WTC11 (cell line): Measurements from ENCODE around the gene CBLB. TPM values are rescaled to one million over a fixed set of nuclear protein-coding genes. Genes with fewer than 3 reads are reported as not detected.

Experiments used
- ATAC-seq: fragments of 200-7000 bp; cut with Tn5 transposase; 2 replicates; pipeline ENCODE4 v1.10.0; 2021; ENCODE audit warnings: mild to moderate bottlenecking, moderate library complexity
- CTCF ChIA-PET: fragments of 300-600 bp; sonication (Branson Sonifier 250); formaldehyde crosslinking; loops from one replicate; lab custom pipeline; 2021; ENCODE audit warnings: antibody characterized with exemption; lab: Charles Lee
- POLR2A ChIA-PET: fragments of 350-600 bp; sonication (Branson Sonifier 250); formaldehyde crosslinking; loops from one replicate; lab custom pipeline; 2021; ENCODE audit warnings: antibody characterized with exemption; lab: Charles Lee
- DNase-seq: peaks from one replicate; pipeline ENCODE4 v3.0.0; 2021; ENCODE audit warnings: low spot score
- H3K27ac Mint-ChIP-seq: 2 replicates; pipeline ENCODE4 v1.8.0; 2021; ENCODE audit warnings: mixed read lengths
- H3K27me3 Mint-ChIP-seq: 2 replicates; pipeline ENCODE4 v1.8.0; 2021; ENCODE audit warnings: low read depth, mild to moderate bottlenecking, moderate library complexity, mixed read lengths
- H3K36me3 Mint-ChIP-seq: 2 replicates; pipeline ENCODE4 v1.8.0; 2021; ENCODE audit warnings: mixed read lengths
- H3K4me1 Mint-ChIP-seq: 2 replicates; pipeline ENCODE4 v1.8.0; 2022; ENCODE audit warnings: mixed read lengths
- H3K4me3 Mint-ChIP-seq: 2 replicates; pipeline ENCODE4 v1.8.0; 2021; ENCODE audit warnings: mild to moderate bottlenecking, moderate library complexity, mixed read lengths
- H3K9me3 Mint-ChIP-seq: 2 replicates; pipeline ENCODE4 v1.8.0; 2021; ENCODE audit warnings: mixed read lengths
- CBFB ChIP-seq: sonication (generic); formaldehyde crosslinking; IDR thresholded peaks from 2 replicates; pipeline ENCODE4 v1.8.1; 2022; ENCODE audit warnings: mild to moderate bottlenecking, low read depth, missing genetic modification reagents
- CREM ChIP-seq: sonication (generic); formaldehyde crosslinking; IDR thresholded peaks from 2 replicates; pipeline ENCODE4 v1.8.1; 2022; ENCODE audit warnings: mild to moderate bottlenecking, missing genetic modification reagents, moderate library complexity
- FOXP1 ChIP-seq: sonication (generic); formaldehyde crosslinking; IDR thresholded peaks from 2 replicates; pipeline ENCODE4 v1.8.0; 2022; ENCODE audit warnings: missing genetic modification reagents, mild to moderate bottlenecking, moderate library complexity, borderline replicate concordance
- IRF2 ChIP-seq: sonication (generic); formaldehyde crosslinking; IDR thresholded peaks from 2 replicates; pipeline ENCODE4 v1.8.0; 2022; ENCODE audit warnings: low read depth, missing genetic modification reagents, borderline replicate concordance
- MYBL2 ChIP-seq: sonication (generic); formaldehyde crosslinking; IDR thresholded peaks from 2 replicates; pipeline ENCODE4 v1.8.1; 2023; ENCODE audit warnings: mild to moderate bottlenecking, moderate library complexity, missing genetic modification reagents
- TCF7 ChIP-seq: sonication (generic); formaldehyde crosslinking; IDR thresholded peaks from 2 replicates; pipeline ENCODE4 v1.8.0; 2022; ENCODE audit warnings: mild to moderate bottlenecking, low read depth, missing genetic modification reagents, moderate library complexity
- TEAD1 ChIP-seq: sonication (generic); formaldehyde crosslinking; IDR thresholded peaks from 2 replicates; pipeline ENCODE4 v1.8.0; 2022; ENCODE audit warnings: mild to moderate bottlenecking, missing genetic modification reagents
- ZNF121 ChIP-seq: sonication (generic); formaldehyde crosslinking; IDR thresholded peaks from 2 replicates; pipeline ENCODE4 v1.8.0; 2023; ENCODE audit warnings: missing genetic modification reagents
- ZNF263 ChIP-seq: sonication (generic); formaldehyde crosslinking; IDR thresholded peaks from 2 replicates; pipeline ENCODE4 v1.8.1; 2022; ENCODE audit warnings: low read depth, mild to moderate bottlenecking, moderate library complexity, missing genetic modification reagents
- total RNA-seq: library from RNA; stranded (reverse); gene quantifications from 3 replicates; pipeline ENCODE4 v1.2.3, GENCODE V29; 2021
- TF ChIP-seq, protein P1 (sequence below): fragments of 250-450 bp; sonication (Bioruptor Pico); IDR thresholded peaks from 2 replicates; pipeline ENCODE4 v1.9.0; 2021; ENCODE audit warnings: mild to moderate bottlenecking
- TF ChIP-seq, protein P2 (sequence below): fragments of 250-450 bp; sonication (Bioruptor Pico); IDR thresholded peaks from 2 replicates; pipeline ENCODE4 v1.8.0; 2021; ENCODE audit warnings: mild to moderate bottlenecking
- TF ChIP-seq, protein P3 (sequence below): fragments of 250-450 bp; sonication (Bioruptor Pico); conservative IDR thresholded peaks from 2 replicates; pipeline ENCODE4 v1.9.0; 2021; ENCODE audit warnings: mild to moderate bottlenecking
- TF ChIP-seq, protein P4 (sequence below): sonication (generic); formaldehyde crosslinking; IDR thresholded peaks from 2 replicates; pipeline ENCODE4 v1.8.1; 2022; ENCODE audit warnings: mild to moderate bottlenecking, moderate library complexity, missing genetic modification reagents
- TF ChIP-seq, protein P5 (sequence below): sonication (generic); formaldehyde crosslinking; IDR thresholded peaks from 2 replicates; pipeline ENCODE4 v1.8.1; 2023; ENCODE audit warnings: mild to moderate bottlenecking, moderate library complexity, missing genetic modification reagents
- TF ChIP-seq, protein P6 (sequence below): sonication (generic); formaldehyde crosslinking; IDR thresholded peaks from 2 replicates; pipeline ENCODE4 v1.8.0; 2023; ENCODE audit warnings: missing genetic modification reagents

Gene CBLB
- total RNA-seq, 1 experiment from 2014 or later = 19.8 TPM

DNA sequence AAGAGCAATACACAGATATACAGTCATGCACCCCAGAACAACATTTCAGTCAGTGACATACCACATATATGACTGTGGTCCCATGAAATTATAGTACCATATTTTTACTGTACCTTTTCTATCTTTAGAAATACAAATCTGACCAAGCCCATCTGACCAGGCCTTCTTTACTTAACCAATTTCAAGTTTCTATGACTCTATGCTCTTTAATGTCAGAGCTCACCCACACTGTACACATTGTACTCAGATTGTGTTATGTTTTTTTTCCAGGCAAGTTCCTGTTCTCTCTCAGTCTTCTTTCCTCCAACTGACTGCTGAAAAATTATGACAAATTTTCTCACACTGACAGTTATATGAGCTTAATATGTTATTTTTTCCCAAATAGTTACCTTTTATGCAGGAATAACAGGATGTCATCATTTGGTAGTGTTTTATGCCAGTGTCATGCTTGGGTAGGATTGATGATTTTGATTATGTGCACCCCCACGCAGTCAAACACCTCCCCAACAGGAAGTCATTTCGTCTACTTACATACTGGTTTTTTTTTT, 8.0 kb upstream of the CBLB start (continued):
- TF ChIP-seq, protein P1, sequence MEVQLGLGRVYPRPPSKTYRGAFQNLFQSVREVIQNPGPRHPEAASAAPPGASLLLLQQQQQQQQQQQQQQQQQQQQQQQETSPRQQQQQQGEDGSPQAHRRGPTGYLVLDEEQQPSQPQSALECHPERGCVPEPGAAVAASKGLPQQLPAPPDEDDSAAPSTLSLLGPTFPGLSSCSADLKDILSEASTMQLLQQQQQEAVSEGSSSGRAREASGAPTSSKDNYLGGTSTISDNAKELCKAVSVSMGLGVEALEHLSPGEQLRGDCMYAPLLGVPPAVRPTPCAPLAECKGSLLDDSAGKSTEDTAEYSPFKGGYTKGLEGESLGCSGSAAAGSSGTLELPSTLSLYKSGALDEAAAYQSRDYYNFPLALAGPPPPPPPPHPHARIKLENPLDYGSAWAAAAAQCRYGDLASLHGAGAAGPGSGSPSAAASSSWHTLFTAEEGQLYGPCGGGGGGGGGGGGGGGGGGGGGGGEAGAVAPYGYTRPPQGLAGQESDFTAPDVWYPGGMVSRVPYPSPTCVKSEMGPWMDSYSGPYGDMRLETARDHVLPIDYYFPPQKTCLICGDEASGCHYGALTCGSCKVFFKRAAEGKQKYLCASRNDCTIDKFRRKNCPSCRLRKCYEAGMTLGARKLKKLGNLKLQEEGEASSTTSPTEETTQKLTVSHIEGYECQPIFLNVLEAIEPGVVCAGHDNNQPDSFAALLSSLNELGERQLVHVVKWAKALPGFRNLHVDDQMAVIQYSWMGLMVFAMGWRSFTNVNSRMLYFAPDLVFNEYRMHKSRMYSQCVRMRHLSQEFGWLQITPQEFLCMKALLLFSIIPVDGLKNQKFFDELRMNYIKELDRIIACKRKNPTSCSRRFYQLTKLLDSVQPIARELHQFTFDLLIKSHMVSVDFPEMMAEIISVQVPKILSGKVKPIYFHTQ (CRISPR knock-in tag) = no peak
- no peak for TF ChIP-seq ZNF121 (CRISPR knock-in tag)
- TF ChIP-seq ZNF263 (CRISPR knock-in tag) = no peak

DNA sequence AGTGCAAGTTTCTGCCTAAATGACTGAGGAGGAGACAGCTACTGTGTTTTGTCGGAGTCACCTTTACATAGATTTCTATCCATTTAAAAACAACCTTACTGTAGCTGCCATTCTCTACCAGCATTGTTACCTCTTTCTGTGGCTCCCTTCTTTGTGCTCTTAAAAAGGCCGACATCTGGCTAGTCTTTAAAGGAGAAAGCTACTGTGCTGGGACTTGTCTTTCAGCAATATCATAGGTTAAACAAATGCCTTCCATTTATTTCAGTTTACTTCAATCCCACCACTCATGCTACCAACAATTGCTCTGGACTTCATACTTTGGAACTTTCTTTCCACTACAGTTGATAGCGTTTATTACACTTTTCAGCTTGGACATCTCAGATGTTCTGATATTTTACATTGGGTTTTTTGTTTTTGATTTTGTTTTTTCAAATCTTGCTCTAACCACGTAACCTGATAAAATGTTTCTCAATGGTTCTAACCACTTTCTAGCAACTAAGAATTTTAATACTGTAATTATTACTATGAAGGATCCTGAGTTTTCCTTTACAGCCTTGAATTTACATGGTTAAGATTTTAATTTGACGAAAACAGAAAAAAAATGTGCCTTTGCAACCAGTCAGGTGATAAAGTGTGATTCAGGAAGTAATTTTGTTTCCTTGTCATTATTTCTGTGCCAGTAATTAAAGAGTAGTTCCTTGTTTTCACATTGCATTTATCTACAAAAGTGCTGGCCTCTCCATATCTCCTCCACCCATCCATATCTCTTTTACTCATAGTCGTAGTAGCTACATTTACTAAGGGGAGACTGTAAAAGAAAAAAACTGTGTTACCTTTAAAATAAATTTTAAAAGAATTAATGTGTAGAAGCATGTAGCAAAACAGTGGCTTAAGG, 1.3 kb upstream of the CBLB start:
- ChIA-PET POLR2A (no interaction called here), CTCF (no interaction called here)
- Mint-ChIP-seq H3K36me3 (peaks cover 4% of the 10 kb centered on the region; the same call in 1 of the 2 replicates), H3K27me3 (no peaks in the 10 kb centered on the region), H3K4me1 (peaks cover 28% of the 10 kb centered on the region), H3K9me3 (no peaks in the 10 kb centered on the region), H3K27ac (peak overlapping the region; percentile 99), H3K4me3 (peak overlapping the region; percentile 100)
- DNase-seq (no peak), ATAC-seq (no peak)
- no peak for TF ChIP-seq IRF2 (CRISPR knock-in tag)
- TF ChIP-seq, protein P2, sequence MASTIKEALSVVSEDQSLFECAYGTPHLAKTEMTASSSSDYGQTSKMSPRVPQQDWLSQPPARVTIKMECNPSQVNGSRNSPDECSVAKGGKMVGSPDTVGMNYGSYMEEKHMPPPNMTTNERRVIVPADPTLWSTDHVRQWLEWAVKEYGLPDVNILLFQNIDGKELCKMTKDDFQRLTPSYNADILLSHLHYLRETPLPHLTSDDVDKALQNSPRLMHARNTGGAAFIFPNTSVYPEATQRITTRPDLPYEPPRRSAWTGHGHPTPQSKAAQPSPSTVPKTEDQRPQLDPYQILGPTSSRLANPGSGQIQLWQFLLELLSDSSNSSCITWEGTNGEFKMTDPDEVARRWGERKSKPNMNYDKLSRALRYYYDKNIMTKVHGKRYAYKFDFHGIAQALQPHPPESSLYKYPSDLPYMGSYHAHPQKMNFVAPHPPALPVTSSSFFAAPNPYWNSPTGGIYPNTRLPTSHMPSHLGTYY (CRISPR knock-in tag) = no peak
- TF ChIP-seq TCF7 (CRISPR knock-in tag) = no peak
- TF ChIP-seq TEAD1 (CRISPR knock-in tag) = no peak

DNA sequence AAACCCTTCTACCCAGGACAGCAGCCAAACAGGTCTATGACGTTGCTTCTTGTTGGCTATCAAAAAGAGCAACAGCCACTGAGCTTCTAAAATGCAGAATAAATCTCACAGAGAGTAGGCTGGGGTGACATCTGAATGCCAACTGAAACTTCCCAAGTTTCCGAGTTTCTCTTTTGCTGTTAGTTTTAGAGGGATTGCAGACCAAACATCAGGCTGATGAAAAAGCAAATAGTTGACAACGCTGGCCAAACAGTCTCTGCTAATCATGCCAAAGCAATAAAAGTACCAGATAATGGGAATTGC, 670 bp upstream of the CBLB start:
- CTCF ChIA-PET = no interaction called here
- Mint-ChIP-seq H3K36me3 (peaks cover 6% of the 10 kb centered on the region), H3K4me1 (peaks cover 28% of the 10 kb centered on the region), H3K4me3 (peak overlapping the region; percentile 100), H3K27ac (peak overlapping the region; percentile 99)
- DNase-seq (no peak), ATAC-seq (no peak)
- TF ChIP-seq, protein P3, sequence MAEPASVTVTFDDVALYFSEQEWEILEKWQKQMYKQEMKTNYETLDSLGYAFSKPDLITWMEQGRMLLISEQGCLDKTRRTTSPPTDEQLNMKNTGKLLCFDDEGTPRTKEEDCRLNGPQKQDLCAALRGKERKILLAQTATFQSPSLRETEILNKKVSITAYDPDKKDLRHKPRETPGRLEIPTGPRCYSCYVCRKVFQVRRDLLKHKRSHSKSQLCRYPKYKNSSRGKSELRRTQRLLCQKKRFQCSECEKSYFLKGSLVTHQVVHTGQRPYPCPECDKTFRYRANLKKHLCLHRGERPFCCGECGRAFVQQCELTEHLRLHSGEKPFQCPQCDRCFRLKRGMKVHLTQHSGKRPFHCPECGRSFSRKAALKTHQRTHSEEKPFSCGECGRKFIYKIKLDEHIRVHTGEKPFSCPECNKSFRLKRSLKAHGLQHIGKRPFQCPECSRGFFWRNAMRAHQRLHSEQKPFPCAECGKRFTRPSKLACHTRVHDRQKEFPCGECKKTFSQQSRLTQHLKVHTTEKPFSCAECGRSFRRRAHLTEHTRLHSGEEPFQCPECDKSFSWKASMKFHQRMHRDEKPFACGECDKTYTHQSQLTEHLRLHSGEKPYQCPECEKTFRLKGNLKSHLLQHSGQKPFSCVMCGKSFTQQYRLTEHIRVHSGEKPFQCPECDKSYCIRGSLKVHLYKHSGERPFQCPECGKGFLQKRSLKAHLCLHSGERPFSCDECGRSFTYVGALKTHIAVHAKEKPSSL (CRISPR knock-in tag) = no peak
- 0 out of 2 replicates have a peak, but pooled peaks have one; percentile 29 for TF ChIP-seq CREM (CRISPR knock-in tag)
- TF ChIP-seq, all 79 proteins: peak for 1
- no peaks in the 10 kb centered on the region for H3K27me3 Mint-ChIP-seq
- H3K9me3 Mint-ChIP-seq = no peaks in the 10 kb centered on the region
- POLR2A ChIA-PET = no interaction called here

DNA sequence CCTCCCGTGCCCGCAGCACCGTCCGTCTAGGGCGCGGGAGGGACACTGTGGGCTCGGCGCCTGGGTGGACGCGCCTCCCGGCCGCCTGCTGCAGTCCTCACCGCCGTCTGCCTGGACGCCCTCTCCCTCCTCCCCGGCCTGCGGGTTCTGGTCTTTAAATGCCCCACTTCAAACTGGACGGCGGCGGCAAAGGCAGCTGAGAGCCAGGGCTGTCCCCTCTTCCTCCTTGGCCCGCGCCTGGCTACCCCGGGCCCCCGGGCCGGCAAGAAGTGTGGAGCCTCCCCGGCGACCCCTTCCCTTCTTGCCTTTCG, 426 bp downstream of the CBLB start:
- peaks cover 9% of the 10 kb centered on the region for H3K36me3 Mint-ChIP-seq
- H3K4me3 Mint-ChIP-seq = peak overlapping the region; percentile 100
- TF ChIP-seq FOXP1 (CRISPR knock-in tag) (peak; percentile 56; the same call in 1 of the 2 replicates), ZNF263 (CRISPR knock-in tag) (peak; percentile 74; the same call in 1 of the 2 replicates), CBFB (CRISPR knock-in tag) (no peak), MYBL2 (CRISPR knock-in tag) (0 out of 2 replicates have a peak, but pooled peaks have one; percentile 32)
- TF ChIP-seq, protein P4, sequence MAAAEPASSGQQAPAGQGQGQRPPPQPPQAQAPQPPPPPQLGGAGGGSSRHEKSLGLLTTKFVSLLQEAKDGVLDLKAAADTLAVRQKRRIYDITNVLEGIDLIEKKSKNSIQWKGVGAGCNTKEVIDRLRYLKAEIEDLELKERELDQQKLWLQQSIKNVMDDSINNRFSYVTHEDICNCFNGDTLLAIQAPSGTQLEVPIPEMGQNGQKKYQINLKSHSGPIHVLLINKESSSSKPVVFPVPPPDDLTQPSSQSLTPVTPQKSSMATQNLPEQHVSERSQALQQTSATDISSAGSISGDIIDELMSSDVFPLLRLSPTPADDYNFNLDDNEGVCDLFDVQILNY = 0 out of 2 replicates have a peak, but pooled peaks have one; percentile 20
- TF ChIP-seq, protein P5, sequence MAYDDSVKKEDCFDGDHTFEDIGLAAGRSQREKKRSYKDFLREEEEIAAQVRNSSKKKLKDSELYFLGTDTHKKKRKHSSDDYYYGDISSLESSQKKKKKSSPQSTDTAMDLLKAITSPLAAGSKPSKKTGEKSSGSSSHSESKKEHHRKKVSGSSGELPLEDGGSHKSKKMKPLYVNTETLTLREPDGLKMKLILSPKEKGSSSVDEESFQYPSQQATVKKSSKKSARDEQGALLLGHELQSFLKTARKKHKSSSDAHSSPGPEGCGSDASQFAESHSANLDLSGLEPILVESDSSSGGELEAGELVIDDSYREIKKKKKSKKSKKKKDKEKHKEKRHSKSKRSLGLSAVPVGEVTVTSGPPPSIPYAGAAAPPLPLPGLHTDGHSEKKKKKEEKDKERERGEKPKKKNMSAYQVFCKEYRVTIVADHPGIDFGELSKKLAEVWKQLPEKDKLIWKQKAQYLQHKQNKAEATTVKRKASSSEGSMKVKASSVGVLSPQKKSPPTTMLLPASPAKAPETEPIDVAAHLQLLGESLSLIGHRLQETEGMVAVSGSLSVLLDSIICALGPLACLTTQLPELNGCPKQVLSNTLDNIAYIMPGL = 0 out of 2 replicates have a peak, but pooled peaks have one; percentile 40
- TF ChIP-seq, protein P6, sequence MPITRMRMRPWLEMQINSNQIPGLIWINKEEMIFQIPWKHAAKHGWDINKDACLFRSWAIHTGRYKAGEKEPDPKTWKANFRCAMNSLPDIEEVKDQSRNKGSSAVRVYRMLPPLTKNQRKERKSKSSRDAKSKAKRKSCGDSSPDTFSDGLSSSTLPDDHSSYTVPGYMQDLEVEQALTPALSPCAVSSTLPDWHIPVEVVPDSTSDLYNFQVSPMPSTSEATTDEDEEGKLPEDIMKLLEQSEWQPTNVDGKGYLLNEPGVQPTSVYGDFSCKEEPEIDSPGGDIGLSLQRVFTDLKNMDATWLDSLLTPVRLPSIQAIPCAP (CRISPR knock-in tag) = 0 out of 2 replicates have a peak, but pooled peaks have one; percentile 53

More for the DNA sequence above, 426 bp downstream of the CBLB start:
- peak; percentile 69 for DNase-seq
- Mint-ChIP-seq H3K27me3 (no peaks in the 10 kb centered on the region), H3K4me1 (peaks cover 28% of the 10 kb centered on the region), H3K9me3 (no peaks in the 10 kb centered on the region), H3K27ac (peak overlapping the region; percentile 36; the same call in 1 of the 2 replicates)
- CTCF ChIA-PET = interaction anchor here (1.0 kb wide), 1 partner anchor 11 kb away, joined by 3 read pairs; no protein-coding TSS in a partner anchor
- POLR2A ChIA-PET = no interaction called here
- peak; percentile 34 for ATAC-seq
